Mesenteric fat pad (tissue), 1 donor: ENCODE data around the gene PURB. TPM values are rescaled to one million over a fixed set of nuclear protein-coding genes. Genes with fewer than 3 reads are reported as not detected.

Source experiments
- DNase-seq: peaks from one replicate; pipeline ENCODE4 v3.0.0-alpha.2; 2020; ENCODE audit warnings: low spot score
- long read RNA-seq: library from polyadenylated mRNA; unstranded; transcript quantifications from one replicate; pipeline ENCODE4 v2.0.0, GENCODE V29; 2020
- total RNA-seq: library from RNA; stranded (reverse); fragmentation: NEBNext Ultra II Directional; extraction: Animal tissue kit (Norgen Biotek cat#: 25700); gene quantifications from one replicate; pipeline ENCODE4 v1.2.1, GENCODE V29; 2021
- donor health status: DM: yes; HTN: yes; CAD: no.

Gene PURB
- 25.4 TPM for total RNA-seq
- long read RNA-seq, full-length matches to known transcripts = 4 of 4 reads
- long read RNA-seq, partial matches to known transcripts = 0 of 4 reads
- long read RNA-seq, other reads (novel, unspliced or antisense) = 0 of 4 reads

DNA sequence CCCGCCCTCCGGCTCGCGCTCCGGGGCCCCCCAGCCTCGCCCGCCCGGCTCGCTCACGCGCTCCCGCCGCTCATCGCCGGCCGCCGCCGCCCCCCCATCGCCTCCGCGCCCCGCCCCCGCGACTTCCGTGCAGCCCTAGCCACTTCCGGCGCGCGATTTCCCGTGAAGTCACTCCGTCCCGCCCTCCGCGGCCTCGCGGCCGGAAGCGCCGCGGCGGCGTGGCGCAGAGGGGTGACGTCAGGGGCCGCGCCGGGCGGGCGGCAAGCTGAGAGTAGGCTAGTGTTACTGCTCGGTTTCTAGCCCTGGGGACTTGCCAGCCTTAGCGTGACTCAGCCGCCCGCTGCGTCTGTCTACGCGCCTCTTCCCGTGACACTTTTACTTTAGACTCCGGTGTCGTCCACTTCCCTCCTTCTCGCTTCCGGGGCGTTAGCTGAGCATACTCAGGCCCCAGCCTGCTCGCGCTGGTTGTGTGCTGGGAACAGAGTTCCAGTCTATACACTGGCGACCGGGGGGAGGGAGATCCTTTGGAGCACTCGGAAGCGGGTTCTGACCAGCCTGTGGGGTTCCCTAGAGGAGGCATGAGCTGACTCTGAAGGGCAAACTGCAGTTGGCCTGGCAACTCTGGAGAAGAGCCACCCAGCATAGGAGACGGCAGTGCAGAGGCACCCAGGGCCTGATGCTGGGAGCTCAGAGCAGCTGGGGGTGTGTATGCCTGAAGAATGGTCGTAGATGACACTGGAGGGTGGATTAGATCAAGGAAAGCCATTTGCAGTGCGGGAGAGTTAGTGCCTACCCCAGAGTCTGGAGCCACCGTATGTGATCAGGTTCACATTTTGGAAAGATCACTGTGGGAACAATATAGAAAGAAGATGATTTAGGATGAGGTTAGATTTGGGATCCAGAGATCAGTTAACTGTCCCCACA is at the start of gene PURB:
Gene PURB (minus strand): TSS at position 137 of the 924 bp plus-strand sequence. CDS start 182 bp downstream, outside the sequence.
- peak; percentile 99 for DNase-seq

DNA sequence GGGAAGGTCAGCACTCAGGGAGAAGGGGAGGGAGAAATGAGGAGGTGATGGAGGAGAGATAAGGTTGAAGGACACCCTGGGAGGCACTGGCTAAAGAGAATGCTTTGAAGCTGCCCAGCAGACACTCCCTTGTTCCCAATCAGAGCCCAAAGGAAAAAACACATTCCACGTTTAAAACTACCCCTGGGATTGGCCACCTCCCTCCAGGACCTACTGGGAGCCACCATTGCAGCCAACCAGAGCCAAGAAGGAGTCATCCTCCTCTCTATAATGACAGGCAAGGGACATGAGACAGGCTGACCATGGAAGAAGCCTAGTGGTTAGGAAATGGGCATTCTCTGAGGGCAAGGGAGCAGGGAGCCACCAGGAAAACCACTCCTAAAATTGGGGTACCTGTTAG is 49.7 kb upstream of the PURB start:
- DNase-seq = no peak

DNA sequence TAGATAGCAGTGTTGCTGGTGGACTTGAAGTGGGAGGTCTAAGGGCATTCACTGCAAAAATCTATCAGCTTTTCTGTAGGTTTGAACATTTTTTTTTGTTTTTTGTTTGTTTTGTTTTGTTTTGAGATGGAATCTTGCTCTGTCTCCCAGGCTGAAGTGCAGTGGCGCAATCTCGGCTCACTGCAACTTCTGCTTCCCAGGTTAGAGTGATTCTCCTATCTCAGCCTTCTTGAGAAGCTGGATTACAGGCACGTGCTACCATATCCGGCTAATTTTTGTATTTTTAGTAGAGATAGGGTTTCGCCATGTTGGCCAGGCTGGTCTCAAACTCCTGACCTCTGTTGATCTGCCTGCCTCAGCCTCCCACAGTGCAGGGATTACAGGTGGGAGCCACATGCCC is 49.2 kb upstream of the PURB start:
- DNase-seq = peak; percentile 67

GRCh38 chr7:44930921-44931320 is 45.6 kb upstream of the PURB start:
- DNase-seq = peak; percentile 14

- DNase-seq = peak; percentile 0
Measured at GRCh38 chr7:44922351-44922694, 37.0 kb upstream of the PURB start.

DNA sequence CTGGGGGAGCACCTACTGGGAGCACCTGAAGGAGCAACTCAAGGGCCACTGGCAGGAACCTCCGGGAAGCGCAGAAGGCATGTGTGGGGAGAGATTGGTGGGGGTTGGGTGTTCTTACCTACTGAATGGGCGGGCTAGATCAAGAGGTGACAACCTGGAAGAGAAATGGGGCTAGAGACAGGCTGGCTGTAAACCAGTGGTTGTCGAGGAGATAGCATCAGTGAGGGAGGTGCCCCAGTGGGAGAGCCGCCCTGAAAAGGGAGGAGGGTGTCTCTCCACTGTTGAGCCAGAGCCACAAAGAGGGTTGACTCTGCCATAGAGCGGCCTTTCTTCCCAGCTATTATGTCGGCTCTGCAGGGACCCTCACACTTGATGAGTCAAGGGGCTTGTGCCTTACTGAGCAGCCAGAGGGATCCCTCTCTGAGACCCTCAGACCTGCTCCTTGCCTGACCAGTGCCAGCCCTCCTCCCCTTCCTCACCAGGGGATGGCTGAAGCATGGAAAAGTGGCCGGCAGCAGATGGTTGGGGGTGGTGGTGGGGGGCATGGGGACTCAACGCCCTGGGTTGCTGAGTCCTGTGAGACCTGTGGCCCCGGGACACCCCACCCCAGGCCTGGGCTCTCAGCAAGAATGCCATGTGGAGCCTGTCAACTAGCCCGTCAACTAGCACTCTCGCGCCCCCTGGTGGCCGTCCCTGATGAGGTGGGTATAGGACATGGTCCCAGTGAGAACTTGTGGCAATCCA is 36.4 kb upstream of the PURB start:
- DNase-seq = peak; percentile 96

GRCh38 chr7:44920119-44920518 is 34.8 kb upstream of the PURB start:
- DNase-seq = no peak

- no peak for DNase-seq
Measured at GRCh38 chr7:44918029-44918428, 32.7 kb upstream of the PURB start.

- DNase-seq = peak; percentile 51
Measured at GRCh38 chr7:44917465-44917864, 32.1 kb upstream of the PURB start.

DNA sequence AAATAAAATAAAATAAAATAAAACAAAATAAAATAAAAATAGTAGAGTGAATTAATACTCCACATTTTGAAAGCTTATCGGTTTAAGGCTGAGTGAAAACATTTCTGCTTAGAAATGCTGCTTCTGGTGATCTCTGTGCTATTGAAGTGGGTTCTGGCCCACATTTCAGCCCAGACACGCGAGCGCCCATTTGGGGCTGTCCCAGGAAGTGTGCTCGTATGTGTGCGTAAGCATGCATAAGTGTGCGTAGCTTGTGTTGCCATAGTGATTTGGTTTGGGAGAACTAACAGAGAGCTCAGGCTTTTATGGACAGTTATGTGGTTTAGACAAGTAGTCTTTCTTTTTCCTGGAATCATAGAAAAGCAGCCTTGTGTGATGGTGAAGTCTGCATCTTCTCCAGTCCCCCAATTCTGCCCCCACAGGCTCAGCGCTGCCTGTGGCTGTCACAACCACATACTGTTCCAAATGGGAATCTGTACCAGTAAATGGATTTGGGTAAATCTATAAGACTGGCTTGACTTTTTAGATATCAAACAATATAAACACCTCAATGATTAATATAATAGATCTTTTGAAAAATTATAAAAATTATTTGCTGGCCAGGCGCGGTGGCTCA is 29.8 kb upstream of the PURB start:
- no peak for DNase-seq

DNA sequence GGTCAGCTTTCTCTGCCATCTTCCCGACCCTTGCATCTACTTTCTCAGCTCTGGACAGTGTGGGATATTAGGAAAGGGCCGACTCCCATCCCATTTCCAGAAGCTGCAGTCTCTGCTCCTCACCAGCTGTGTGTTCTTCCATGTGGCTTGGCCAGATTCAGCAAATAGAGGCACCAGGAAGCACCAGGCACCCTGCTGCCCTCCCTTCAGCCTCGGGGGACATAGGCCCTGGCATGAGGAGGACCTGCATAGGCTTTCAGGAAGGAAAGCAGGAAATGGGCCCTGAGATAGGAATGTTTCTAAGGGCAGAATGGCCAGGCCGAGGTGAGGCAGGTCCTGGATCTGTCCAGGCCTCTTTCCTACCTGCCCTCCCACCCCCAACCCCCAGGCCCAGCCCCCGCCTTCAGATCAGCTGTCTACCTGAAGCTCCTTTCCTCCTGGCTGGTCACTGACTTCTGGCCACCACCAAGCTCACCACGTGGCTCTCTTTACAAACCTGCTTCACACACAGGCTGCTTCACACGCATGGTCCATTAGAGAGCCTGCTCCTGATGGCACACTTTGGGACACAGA is 27.5 kb upstream of the PURB start:
- DNase-seq = no peak

GRCh38 chr7:44911911-44912310 is 26.6 kb upstream of the PURB start:
- DNase-seq = no peak

- DNase-seq = no peak
Measured at GRCh38 chr7:44909596-44910389, 24.5 kb upstream of the PURB start.

DNA sequence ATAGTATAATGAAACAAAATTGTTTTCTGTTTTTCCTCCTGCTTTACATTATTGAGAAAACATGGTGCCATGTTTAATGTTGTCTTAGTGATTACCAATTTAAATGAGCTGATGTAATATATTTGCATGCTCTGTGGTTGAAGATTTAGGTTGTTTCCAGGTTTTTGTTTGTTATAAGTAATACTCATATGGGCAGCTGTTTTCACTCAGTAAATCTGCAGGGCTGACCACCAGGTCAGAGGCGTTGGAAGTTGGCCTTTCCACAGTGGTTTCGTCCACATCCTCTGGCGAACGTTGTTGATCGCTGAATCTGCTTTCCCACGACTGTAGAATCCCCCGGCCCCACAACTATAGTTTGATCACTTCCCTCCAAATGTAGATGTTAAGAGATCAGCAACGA is 21.6 kb upstream of the PURB start:
- peak; percentile 49 for DNase-seq

GRCh38 chr7:44905002-44905635 is 19.8 kb upstream of the PURB start:
- DNase-seq = peak; percentile 71

DNA sequence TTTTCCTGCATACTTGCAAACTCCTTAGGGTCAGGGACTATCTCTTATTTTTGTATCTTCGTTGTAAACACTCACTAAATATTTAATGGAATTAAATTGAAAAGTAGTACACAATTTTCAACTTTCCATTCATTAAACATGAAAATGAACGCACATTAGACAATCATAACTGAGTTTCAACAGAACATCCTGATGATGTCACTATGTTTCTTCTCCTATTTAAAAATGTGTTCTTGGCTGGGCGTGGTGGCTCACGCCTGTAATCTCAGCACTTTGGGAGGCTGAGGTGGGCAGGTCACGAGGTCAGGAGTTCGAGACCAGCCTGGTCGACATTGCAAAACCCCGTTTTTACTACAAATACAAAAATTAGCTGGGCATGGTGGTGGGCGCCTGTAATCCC is 14.1 kb upstream of the PURB start:
- DNase-seq = no peak

DNA sequence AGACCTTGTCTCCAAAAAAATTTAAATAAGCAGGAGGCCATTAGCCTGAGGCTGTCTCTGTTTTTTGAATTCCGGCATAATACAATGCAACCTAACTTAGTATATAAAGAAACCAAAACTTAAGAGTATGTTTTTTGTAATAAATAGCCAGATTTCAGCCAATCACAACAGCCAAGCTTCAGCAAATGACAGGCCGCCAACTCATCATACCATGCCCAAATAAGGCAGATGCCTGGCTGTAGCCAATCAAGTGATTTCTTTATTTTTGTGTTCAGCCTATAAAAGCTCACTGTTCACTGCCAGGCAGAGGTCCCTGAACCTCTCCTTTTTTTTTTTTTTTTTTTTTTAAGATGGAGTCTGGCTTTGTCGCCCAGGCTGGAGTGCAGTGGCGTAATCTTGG is 12.7 kb upstream of the PURB start:
- no peak for DNase-seq

GRCh38 chr7:44897309-44897708 is 12.0 kb upstream of the PURB start:
- no peak for DNase-seq

- no peak for DNase-seq
Measured at GRCh38 chr7:44894888-44895580, 9.7 kb upstream of the PURB start.
